COR-L47 (cell line): ENCODE data around the gene CCDC50.

ENCODE experiments used
- DNase-seq: peaks from one replicate; lab custom pipeline; 2025; lab: John Stamatoyannopoulos, UW

CCDC50 gene

GRCh38 chr3:191320316-191320715 lies 8.9 kb upstream of the CCDC50 start:
- no peak for DNase-seq

GRCh38 chr3:191321019-191321767 lies 8.0 kb upstream of the CCDC50 start:
- DNase-seq: no peak

GRCh38 chr3:191324936-191325335 lies 4.3 kb upstream of the CCDC50 start:
- no peak for DNase-seq

GRCh38 chr3:191327526-191327925 lies 1.7 kb upstream of the CCDC50 start:
- DNase-seq: no peak

DNA sequence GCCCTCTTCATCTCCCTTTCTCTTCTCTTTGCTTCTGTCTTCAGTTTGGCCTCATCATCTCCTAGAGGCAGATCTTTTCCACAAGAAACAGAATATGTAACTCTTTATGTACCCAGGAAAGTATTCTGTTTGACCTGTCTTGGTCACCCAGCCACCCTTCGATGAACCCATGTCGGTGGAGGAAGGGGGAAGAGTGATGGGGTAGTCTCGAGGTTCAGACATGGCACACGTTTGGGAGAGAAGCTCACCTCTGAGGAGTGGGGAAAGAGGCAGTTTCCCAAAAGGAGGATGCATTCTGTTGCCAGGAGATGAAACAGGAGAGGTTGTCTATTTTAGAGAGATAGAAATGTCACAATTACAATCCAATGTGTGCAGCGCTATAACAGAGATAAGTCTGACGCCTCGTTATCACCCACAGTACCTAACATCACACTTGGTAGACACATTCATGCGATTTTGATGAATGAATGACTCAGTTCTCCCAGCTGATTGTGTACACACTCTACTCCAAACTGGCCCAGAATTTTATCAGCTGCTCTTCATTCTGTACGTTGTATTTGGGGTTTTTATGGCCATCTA lies 722 bp upstream of the CCDC50 start:
- no peak for DNase-seq

DNA sequence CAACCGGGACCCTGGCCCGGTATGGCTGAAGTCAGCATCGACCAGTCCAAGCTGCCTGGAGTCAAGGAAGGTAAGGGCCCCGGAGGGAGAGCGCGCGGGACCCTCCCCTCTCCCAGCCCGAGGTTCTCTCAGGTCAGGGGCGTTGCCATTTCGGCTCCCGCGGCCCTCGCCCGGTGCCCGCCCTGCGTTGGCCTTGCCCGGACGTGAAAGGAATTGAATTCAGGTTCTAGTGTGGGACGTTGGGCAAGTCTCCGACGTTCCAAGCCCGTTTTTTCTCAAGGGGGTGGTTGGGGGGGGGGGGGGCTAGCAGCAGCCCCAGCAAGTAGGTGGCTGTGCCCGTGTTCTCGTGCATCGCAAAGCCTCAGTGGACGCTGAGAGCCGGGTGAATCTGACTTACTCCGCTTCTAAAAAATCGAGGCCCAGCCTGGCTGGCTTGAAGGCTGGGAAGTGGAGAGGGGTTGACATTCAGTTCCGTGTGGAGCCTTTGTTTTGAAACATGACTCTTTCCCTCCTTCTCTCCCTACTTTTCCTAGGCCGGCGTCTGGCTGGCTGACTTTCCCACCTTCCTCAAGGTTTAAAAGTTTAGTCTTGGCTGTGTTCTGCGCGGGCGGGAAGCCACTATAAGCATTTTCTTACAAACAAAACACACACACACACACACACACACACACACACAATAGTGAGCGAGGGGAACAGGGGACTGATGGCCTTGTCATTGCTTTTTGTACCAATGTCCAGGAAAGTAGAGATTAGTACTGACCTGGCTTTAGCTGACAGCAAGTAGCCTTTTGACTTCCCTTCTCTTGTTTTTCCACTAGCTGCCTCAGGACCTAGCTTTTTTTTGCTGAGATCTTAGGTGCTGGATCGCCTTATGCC lies 698 bp downstream of the CCDC50 start, which contains the start of gene UTS2B:
Gene UTS2B (minus strand): TSS at position 873 of the 876 bp plus-strand sequence. CDS start 48,337 bp downstream, outside the sequence.
- peak; percentile 53 for DNase-seq

- no peak for DNase-seq
These were observed 1.4 kb downstream of the CCDC50 start for GRCh38 chr3:191330530-191331048.

GRCh38 chr3:191331388-191331787 lies 2.2 kb downstream of the CCDC50 start:
- no peak for DNase-seq

DNA sequence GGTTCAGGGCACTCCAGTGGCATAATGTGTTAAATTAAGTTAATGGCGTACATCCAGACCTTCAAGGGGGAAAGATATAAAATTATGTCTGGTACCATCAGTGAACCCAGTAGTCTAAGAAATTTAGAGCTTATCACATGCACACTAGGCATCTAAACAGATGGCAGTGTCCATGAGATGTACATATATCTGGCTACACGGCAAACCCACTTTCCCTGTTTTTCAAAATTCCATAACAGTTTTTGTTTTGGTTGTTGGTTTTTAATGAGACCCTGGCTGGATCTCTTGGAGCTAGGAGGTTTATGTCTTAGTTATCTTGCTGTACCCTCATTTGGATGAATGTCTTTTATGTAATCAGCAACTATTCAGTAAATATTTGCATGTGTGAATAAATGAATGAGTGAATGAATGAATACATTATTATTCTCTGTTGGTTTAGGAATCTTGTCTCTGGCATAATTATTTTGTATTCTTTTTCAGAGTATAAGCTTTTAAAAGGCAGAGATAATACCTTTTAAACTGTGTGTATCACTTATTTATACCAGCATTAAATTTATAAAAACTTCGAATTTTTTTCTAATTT lies 4.2 kb downstream of the CCDC50 start:
- no peak for DNase-seq

- DNase-seq: no peak
These were observed 5.2 kb downstream of the CCDC50 start for GRCh38 chr3:191334346-191334893.

GRCh38 chr3:191336833-191337232 lies 7.6 kb downstream of the CCDC50 start:
- DNase-seq: no peak

GRCh38 chr3:191338177-191338488 lies 8.9 kb downstream of the CCDC50 start:
- no peak for DNase-seq

DNA sequence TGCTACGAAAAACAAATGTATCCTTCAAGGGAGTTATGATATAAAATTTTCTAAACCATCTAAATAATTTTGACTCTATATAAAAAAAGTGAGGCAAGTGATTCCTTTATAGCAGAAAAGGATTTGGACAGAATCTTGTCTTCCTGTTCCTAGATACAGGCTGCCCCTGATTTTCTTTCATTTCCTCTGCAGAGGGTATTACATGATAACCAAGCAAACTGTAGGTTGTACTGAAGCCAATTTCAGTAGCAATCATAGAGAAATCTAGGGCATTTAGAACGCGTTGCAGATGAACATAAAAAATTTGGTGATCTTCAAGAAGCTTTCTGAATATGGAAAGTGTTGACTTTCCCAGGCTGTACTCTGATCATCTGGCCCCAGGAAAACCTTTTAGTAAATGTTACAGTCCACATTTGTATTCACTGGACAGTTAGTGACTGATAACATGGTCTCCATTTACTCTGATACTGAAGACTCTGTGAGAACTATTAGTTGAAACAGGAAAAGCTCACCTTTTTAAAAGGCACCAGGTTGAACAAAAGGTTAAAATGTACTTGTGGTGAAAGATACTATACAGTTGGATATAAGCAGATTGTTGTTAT lies 10.2 kb downstream of the CCDC50 start:
- no peak for DNase-seq

- no peak for DNase-seq
These were observed 11.2 kb downstream of the CCDC50 start for GRCh38 chr3:191340351-191340750.

DNA sequence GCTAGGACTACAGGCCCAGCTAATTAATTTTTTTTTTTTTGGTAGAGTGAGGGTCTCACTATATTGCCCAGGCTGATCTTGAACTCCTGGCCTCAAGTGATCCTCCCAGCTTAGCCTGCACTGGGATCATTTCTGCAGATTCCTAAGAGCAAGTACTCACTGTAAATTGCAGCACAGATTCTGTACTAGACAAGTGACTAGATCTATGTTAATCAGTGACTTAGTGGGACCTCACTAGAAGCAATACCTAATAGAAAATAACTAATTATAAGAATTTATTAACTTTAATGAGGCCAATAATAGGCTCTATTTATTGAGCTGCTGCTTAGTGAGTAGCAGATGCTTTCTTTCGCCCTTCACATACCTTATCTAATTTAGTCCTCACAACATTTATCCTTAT lies 11.8 kb downstream of the CCDC50 start:
- DNase-seq: no peak

- no peak for DNase-seq
These were observed 12.8 kb downstream of the CCDC50 start for GRCh38 chr3:191342006-191342405.

DNA sequence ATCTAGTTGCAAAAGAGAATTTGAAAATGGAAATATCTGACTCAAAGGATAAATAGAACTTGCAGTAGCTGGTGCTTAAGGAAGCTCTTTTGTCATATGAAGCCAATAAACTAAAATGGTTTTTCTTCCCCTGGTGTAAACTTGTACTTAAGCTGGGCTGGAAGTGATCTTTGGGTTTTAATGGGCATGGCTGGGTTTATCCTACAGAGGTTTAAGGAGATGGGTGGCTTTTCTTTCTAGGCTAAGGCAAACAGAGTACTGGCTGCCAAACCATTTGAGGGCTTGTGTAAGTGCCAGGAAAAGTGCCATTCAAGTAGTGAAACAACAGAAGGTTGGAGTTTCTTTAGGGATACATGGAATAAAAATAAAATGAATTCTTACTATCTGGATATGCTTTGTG lies 13.2 kb downstream of the CCDC50 start:
- DNase-seq: no peak

- DNase-seq: no peak
These were observed 13.9 kb downstream of the CCDC50 start for GRCh38 chr3:191343115-191343514.

- no peak for DNase-seq
These were observed 14.7 kb downstream of the CCDC50 start for GRCh38 chr3:191343913-191344312.

DNA sequence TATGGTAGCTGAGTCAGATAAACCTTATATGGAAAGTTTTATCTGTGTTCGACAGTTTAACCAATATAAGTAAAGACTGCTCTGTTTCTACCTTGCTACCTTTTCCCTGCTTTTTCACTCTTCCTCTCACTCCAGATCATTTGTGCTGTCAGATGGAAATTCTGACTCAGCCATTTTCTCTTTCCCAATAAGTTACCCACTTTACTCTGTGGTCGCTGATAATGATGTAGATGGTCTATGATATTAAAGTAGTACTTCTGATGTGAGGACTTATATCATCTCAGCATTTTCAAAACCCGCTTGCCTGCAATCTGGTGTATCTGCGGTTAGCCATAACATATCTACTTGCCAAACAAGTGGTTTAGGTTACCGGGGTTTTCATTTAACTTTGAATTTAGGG lies 16.1 kb downstream of the CCDC50 start:
- no peak for DNase-seq

- no peak for DNase-seq
These were observed 18.0 kb downstream of the CCDC50 start for GRCh38 chr3:191347228-191347627.

- DNase-seq: no peak
These were observed 18.9 kb downstream of the CCDC50 start for GRCh38 chr3:191348098-191348497.
